Astrocyte (in vitro differentiated cells and primary cell): ENCODE measurements around the gene SPTBN1. TPM values are rescaled to one million over a fixed set of nuclear protein-coding genes. Genes with fewer than 3 reads are reported as not detected.

Source experiments
- DNase-seq: peaks from one replicate; pipeline ENCODE4 v3.0.0-alpha.2; 2010; ENCODE audit warnings: low read depth
- FAIRE-seq: peaks from 2 replicates; lab custom pipeline; 2011; peaks lifted over from hg19 to GRCh38; lab: Jason Lieb, UNC
- H2AFZ ChIP-seq: 2 replicates; pipeline ENCODE4 v1.6.0; 2012; ENCODE audit warnings: low read depth, low read length, inconsistent platforms
- H3K27ac ChIP-seq: 2 replicates; pipeline ENCODE4 v1.5.1; 2011; ENCODE audit warnings: low read depth, low read length, inconsistent platforms
- H3K27me3 ChIP-seq: 2 replicates; pipeline ENCODE4 v1.6.0; 2011; ENCODE audit warnings: low read length, inconsistent platforms; ENCODE audit not compliant: insufficient read depth
- H3K36me3 ChIP-seq: 2 replicates; pipeline ENCODE4 v1.5.1; 2011; ENCODE audit warnings: low read length, inconsistent platforms; ENCODE audit not compliant: insufficient read depth
- H3K4me1 ChIP-seq: 2 replicates; pipeline ENCODE4 v1.5.1; 2011; ENCODE audit warnings: low read length, inconsistent platforms; ENCODE audit not compliant: insufficient read depth
- H3K4me2 ChIP-seq: 2 replicates; pipeline ENCODE4 v1.6.0; 2012; ENCODE audit warnings: low read length, inconsistent platforms
- H3K4me3 ChIP-seq: 2 replicates; pipeline ENCODE4 v1.5.1; 2011; ENCODE audit warnings: low read depth, mild to moderate bottlenecking, low read length, inconsistent platforms; ENCODE audit not compliant: insufficient read depth
- H3K79me2 ChIP-seq: 2 replicates; pipeline ENCODE4 v1.6.0; 2012; ENCODE audit warnings: mild to moderate bottlenecking, low read length, inconsistent platforms; ENCODE audit not compliant: insufficient read depth
- H3K9ac ChIP-seq: 2 replicates; pipeline ENCODE4 v1.6.0; 2012; ENCODE audit warnings: mild to moderate bottlenecking, low read length, inconsistent platforms
- H3K9me3 ChIP-seq: 2 replicates; pipeline ENCODE4 v1.5.1; 2012; ENCODE audit warnings: low read depth, mild to moderate bottlenecking, low read length, inconsistent platforms; ENCODE audit not compliant: insufficient read depth
- H4K20me1 ChIP-seq: 2 replicates; pipeline ENCODE4 v1.6.0; 2012; ENCODE audit warnings: low read length, inconsistent platforms; ENCODE audit not compliant: insufficient read depth
- H3K27ac Mint-ChIP-seq: one replicate; pipeline ENCODE4 v1.8.0; 2021; ENCODE audit warnings: mild to moderate bottlenecking, mixed read lengths; ENCODE audit not compliant: unreplicated experiment
- H3K27me3 Mint-ChIP-seq: one replicate; pipeline ENCODE4 v1.8.0; 2021; ENCODE audit warnings: low read depth, mixed read lengths; ENCODE audit not compliant: unreplicated experiment
- H3K36me3 Mint-ChIP-seq: one replicate; pipeline ENCODE4 v1.8.0; 2021; ENCODE audit warnings: low read depth, mixed read lengths; ENCODE audit not compliant: unreplicated experiment
- H3K4me1 Mint-ChIP-seq: one replicate; pipeline ENCODE4 v1.8.0; 2021; ENCODE audit warnings: low read depth, mixed read lengths; ENCODE audit not compliant: unreplicated experiment
- H3K4me3 Mint-ChIP-seq: one replicate; pipeline ENCODE4 v1.8.0; 2021; ENCODE audit warnings: mild to moderate bottlenecking, moderate library complexity, mixed read lengths; ENCODE audit not compliant: unreplicated experiment
- H3K9me3 Mint-ChIP-seq: one replicate; pipeline ENCODE4 v1.8.0; 2021; ENCODE audit warnings: mild to moderate bottlenecking, mixed read lengths; ENCODE audit not compliant: unreplicated experiment
- EZH2 ChIP-seq: IDR thresholded peaks from 2 replicates; pipeline ENCODE4 v1.6.1; 2012; ENCODE audit warnings: mild to moderate bottlenecking, low read length, inconsistent platforms; ENCODE audit not compliant: insufficient read depth
- total RNA-seq: library from RNA; stranded (reverse); gene quantifications from 2 replicates; pipeline ENCODE4 v1.2.1, GENCODE V29; 2021
- TF ChIP-seq, protein P1 (sequence below): IDR thresholded peaks from 2 replicates; pipeline ENCODE4 v1.5.1; 2011; ENCODE audit warnings: low read depth, mild to moderate bottlenecking, inconsistent platforms, low read length, moderate library complexity; ENCODE audit not compliant: insufficient read depth

The SPTBN1 gene
- total RNA-seq, 1 donor from 2014 or later: 311 TPM

DNA sequence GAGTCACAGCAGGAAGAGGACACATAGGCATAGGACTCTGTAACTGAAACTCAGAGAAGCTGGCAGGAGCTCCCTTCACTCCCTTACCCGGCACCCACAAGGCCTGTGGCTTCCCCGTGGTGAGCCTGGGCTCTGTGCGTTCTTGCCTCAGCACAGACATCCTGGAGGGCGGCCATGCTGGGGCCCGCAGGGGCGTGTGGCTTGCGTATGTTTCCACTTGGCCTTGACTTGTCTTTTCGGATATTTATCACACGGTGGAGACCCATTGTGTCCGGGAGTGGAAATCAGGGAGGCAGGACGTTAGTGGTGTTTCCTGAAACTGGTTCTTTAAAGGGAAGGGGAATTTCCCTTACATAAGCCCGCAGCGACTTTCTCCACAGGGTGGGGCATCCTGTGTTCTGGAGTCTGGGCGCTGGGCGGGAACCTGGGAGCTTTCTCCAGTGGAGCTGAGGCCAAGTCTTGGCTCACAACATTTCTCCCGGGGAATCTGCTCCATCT lies 217.4 kb downstream of the SPTBN1 start:
- Histone ChIP-seq H3K36me3 (peaks cover 28% of the 10 kb centered on the region), H4K20me1 (peaks cover 6% of the 10 kb centered on the region), H3K4me1 (no peaks in the 10 kb centered on the region), H3K4me2 (no peak overlapping the region), H2AFZ (no peak overlapping the region), H3K9me3 (no peaks in the 10 kb centered on the region), H3K9ac (no peak overlapping the region), H3K79me2 (no peaks in the 10 kb centered on the region), H3K4me3 (no peak overlapping the region), H3K27ac (no peak overlapping the region), H3K27me3 (no peaks in the 10 kb centered on the region)
- Mint-ChIP-seq H3K9me3 (no peaks in the 10 kb centered on the region), H3K27ac (peak overlapping the region; percentile 71), H3K27me3 (no peaks in the 10 kb centered on the region), H3K4me1 (peaks cover 23% of the 10 kb centered on the region), H3K36me3 (peaks cover 15% of the 10 kb centered on the region), H3K4me3 (no peak overlapping the region)
- TF ChIP-seq EZH2: no peak
- TF ChIP-seq, protein P1, sequence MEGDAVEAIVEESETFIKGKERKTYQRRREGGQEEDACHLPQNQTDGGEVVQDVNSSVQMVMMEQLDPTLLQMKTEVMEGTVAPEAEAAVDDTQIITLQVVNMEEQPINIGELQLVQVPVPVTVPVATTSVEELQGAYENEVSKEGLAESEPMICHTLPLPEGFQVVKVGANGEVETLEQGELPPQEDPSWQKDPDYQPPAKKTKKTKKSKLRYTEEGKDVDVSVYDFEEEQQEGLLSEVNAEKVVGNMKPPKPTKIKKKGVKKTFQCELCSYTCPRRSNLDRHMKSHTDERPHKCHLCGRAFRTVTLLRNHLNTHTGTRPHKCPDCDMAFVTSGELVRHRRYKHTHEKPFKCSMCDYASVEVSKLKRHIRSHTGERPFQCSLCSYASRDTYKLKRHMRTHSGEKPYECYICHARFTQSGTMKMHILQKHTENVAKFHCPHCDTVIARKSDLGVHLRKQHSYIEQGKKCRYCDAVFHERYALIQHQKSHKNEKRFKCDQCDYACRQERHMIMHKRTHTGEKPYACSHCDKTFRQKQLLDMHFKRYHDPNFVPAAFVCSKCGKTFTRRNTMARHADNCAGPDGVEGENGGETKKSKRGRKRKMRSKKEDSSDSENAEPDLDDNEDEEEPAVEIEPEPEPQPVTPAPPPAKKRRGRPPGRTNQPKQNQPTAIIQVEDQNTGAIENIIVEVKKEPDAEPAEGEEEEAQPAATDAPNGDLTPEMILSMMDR: no peak
- FAIRE-seq (no peak), DNase-seq (no peak)

DNA sequence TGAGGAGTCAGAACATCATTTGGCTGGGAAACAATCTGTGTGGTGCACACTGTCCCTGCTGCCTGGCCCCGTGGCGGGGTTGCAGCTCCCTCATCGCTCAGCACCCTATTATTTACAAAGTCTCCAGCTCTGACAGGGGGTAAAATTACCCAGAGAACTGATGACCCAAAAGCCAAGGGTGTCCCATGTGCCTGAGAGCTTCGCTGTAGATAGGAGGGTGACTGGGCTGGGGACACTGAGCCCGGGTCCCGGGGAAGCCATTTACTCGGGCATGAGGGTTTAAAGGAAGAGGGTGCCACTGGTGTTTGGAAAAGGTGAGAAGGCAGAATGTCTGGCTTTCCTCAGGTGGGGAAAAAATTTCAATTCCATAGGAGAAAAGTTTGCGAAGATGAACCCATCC lies 219.2 kb downstream of the SPTBN1 start:
- TF ChIP-seq, protein P1: no peak
- TF ChIP-seq EZH2: no peak
- Histone ChIP-seq H3K9me3 (no peaks in the 10 kb centered on the region), H3K4me1 (peaks cover under 1% of the 10 kb centered on the region), H4K20me1 (peaks cover 6% of the 10 kb centered on the region), H3K79me2 (no peaks in the 10 kb centered on the region), H3K9ac (no peak overlapping the region), H2AFZ (no peak overlapping the region), H3K4me3 (no peak overlapping the region), H3K36me3 (peaks cover 12% of the 10 kb centered on the region), H3K4me2 (no peak overlapping the region), H3K27ac (no peak overlapping the region), H3K27me3 (no peaks in the 10 kb centered on the region)
- H3K4me1 Mint-ChIP-seq: peaks cover 26% of the 10 kb centered on the region
- no peak overlapping the region for H3K27ac Mint-ChIP-seq
- no peaks in the 10 kb centered on the region for H3K9me3 Mint-ChIP-seq
- no peak overlapping the region for H3K4me3 Mint-ChIP-seq
- FAIRE-seq (no peak), DNase-seq (no peak)
- H3K27me3 Mint-ChIP-seq: peaks cover 1% of the 10 kb centered on the region
- peaks cover 9% of the 10 kb centered on the region for H3K36me3 Mint-ChIP-seq

DNA sequence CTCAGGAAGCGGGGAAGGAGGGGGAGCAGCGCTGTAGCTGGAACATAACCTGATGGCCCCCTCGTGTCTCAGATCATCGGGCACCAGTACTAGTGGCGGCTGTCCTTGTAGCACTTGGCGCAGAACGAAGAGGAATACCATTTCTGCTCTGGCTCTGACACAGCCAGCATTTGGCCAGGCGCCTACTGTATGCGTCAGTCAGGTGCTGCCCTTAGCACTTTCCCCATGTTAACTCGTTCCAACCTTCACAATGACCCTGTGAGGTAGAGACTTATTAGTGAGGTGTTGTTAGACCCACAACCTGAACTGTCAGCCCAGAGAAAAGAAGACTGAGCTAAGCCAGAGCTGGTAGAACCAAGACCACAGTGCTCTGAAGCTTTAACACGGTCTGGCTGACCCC lies 219.6 kb downstream of the SPTBN1 start:
- peaks cover 5% of the 10 kb centered on the region for H3K4me1 ChIP-seq
- no peaks in the 10 kb centered on the region for H3K27me3 ChIP-seq
- no peak overlapping the region for H2AFZ ChIP-seq
- H3K4me1 Mint-ChIP-seq: peaks cover 30% of the 10 kb centered on the region
- H3K4me3 Mint-ChIP-seq: no peak overlapping the region
- no peak overlapping the region for H3K4me2 ChIP-seq
- H3K9ac ChIP-seq: no peak overlapping the region
- H3K27ac Mint-ChIP-seq: no peak overlapping the region
- H3K79me2 ChIP-seq: no peaks in the 10 kb centered on the region
- peaks cover 2% of the 10 kb centered on the region for H3K27me3 Mint-ChIP-seq
- H3K36me3 ChIP-seq: peaks cover 8% of the 10 kb centered on the region
- H3K36me3 Mint-ChIP-seq: peaks cover 5% of the 10 kb centered on the region
- H3K9me3 Mint-ChIP-seq: no peaks in the 10 kb centered on the region
- TF ChIP-seq, protein P1: no peak
- no peak for TF ChIP-seq EZH2
- H3K4me3 ChIP-seq: no peak overlapping the region
- peaks cover 9% of the 10 kb centered on the region for H4K20me1 ChIP-seq
- DNase-seq (no peak), FAIRE-seq (no peak)
- H3K27ac ChIP-seq: no peak overlapping the region
- H3K9me3 ChIP-seq: no peaks in the 10 kb centered on the region
